A549 treated with AZD2906 at 1 μM for 4 hours (cell line): ENCODE results near the gene MS4A6A. TPM values are rescaled to one million over a fixed set of nuclear protein-coding genes. Genes with fewer than 3 reads are reported as not detected.

Source experiments
- total RNA-seq: library from RNA; stranded (reverse); fragments of 200-300 nt; extraction: Qiagen RNA extraction; gene quantifications from 5 replicates; pipeline ENCODE4 v1.2.3, GENCODE V29; 2022

Gene MS4A6A, protein sequence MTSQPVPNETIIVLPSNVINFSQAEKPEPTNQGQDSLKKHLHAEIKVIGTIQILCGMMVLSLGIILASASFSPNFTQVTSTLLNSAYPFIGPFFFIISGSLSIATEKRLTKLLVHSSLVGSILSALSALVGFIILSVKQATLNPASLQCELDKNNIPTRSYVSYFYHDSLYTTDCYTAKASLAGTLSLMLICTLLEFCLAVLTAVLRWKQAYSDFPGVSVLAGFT
- total RNA-seq: not detected in 5 replicates

DNA sequence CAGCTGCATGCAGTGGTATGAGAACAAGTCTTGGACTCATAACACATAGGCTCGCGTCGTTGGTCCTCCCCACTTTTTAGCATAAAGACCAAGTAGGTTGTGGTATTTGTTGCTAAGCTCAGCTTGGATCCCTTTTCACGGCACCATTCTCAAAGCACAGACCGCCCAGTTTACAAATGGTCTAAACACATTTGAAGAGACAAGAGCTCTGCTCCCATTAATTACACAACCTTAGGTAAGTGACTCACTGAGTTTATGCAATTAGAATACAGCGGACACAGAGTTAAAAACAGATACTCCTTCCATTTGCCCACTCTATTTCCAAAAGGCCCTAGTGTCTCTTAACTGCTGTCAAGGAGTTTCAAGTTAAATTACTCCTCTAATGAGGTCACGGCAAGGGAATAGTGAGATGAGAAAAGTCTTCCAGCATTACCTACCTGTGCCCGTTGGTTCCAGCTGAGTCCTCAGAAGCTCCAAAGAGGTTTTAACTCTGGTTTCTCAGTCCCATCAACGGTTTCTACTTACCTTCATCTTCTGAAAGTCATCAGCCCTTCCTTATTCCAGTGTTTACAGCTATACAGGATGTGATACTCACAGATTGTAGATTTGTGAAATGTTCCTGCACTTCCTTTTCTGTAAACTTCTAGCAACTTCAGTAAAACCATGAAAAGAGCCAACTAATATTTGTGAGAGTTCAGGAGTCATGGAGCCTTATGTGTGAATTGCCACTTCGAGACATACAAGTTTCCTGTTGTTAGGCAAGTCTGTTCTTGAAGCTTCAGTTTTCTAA lies at the start of gene MS4A6A:
TSS of gene MS4A6A (minus strand) at position 543 of the 790 bp plus-strand sequence. CDS start 1,356 bp downstream, outside the sequence.

Other genes with a start within 250 kb of the MS4A6A start
- not detected in 5 replicates for gene OOSP1, start 244.7 kb downstream of the MS4A6A start, total RNA-seq
- gene OOSP4A, start 219.1 kb downstream of the MS4A6A start, total RNA-seq: not detected in 5 replicates
- gene OOSP4B, start 165.9 kb downstream of the MS4A6A start, total RNA-seq: not detected in 5 replicates
- not detected in 5 replicates for gene OOSP2, start 142.7 kb downstream of the MS4A6A start, total RNA-seq
- not detected in 5 replicates for gene MS4A3, start 126.4 kb downstream of the MS4A6A start, total RNA-seq
- not detected in 5 replicates for gene MS4A2, start 94.4 kb downstream of the MS4A6A start, total RNA-seq
- gene MS4A4E, start 60.1 kb upstream of the MS4A6A start, total RNA-seq: not detected in 5 replicates
- not detected in 5 replicates for gene MS4A4A, start 97.6 kb upstream of the MS4A6A start, total RNA-seq
- not detected in 5 replicates for gene MS4A6E, start 144.2 kb upstream of the MS4A6A start, total RNA-seq
- gene MS4A7, start 195.4 kb upstream of the MS4A6A start, total RNA-seq: not detected in 5 replicates
- not detected in 5 replicates for gene MS4A14, start 213.4 kb upstream of the MS4A6A start, total RNA-seq
- not detected in 5 replicates for gene MS4A5, start 246.5 kb upstream of the MS4A6A start, total RNA-seq